Thoracic aorta (tissue), 2 donors: ENCODE measurements around the gene USP36. TPM values are rescaled to one million over a fixed set of nuclear protein-coding genes. Genes with fewer than 3 reads are reported as not detected.

Experiments used
- ATAC-seq: fragments of 150-250 bp; one replicate; pipeline ENCODE4 v1.8.0; 2017; ENCODE audit warnings: low read depth; ENCODE audit not compliant: insufficient number of reproducible peaks, low FRiP score
- DNase-seq: peaks from one replicate; pipeline ENCODE4 v3.0.0-alpha.2; 2020; ENCODE audit warnings: low spot score
- H3K27ac ChIP-seq, 2 donors: fragments of 200-600 bp; sonication (generic); 1 replicate in 1 of 2; 2 replicates in 1 of 2; pipeline ENCODE4 v1.5.1; 2016; ENCODE audit warnings: mild to moderate bottlenecking in 2 of 2, moderate library complexity in 2 of 2
- H3K27me3 ChIP-seq: fragments of 200-600 bp; sonication (generic); replicated peaks from 2 replicates; pipeline ENCODE4 v1.6.0; 2016; ENCODE audit warnings: mild to moderate bottlenecking; ENCODE audit not compliant: insufficient read depth
- H3K36me3 ChIP-seq: fragments of 200-600 bp; sonication (generic); one replicate; pipeline ENCODE4 v1.5.1; 2016
- H3K4me1 ChIP-seq, 2 donors: fragments of 200-600 bp; sonication (generic); 1 replicate in 1 of 2; 2 replicates in 1 of 2; pipeline versions ENCODE4 v1.5.1 to v1.6.0; 2016; ENCODE audit warnings: low read depth in 2 of 2, mild to moderate bottlenecking in 1 of 2; ENCODE audit not compliant: control insufficient read depth in 1 of 2
- H3K4me3 ChIP-seq: fragments of 200-600 bp; sonication (generic); 2 replicates; pipeline ENCODE4 v1.5.1; 2016; ENCODE audit warnings: mild to moderate bottlenecking
- H3K9me3 ChIP-seq: fragments of 200-600 bp; sonication (generic); 2 replicates; pipeline ENCODE4 v1.5.1; 2016
- CTCF ChIP-seq: fragments of 200-600 bp; sonication (generic); IDR thresholded peaks from one replicate; pipeline ENCODE4 v1.5.1; 2019; ENCODE audit warnings: antibody characterized with exemption
- total RNA-seq, 2 donors: library from RNA; depleted of rRNA; stranded (reverse); fragments of >200 nt; gene quantifications; one replicate each; pipeline versions ENCODE4 v1.1.0 to v1.2.3, GENCODE V29; 2016

The USP36 gene
- total RNA-seq, 2 donors from 2014 or later, result 40.3 to 95.9 TPM

GRCh38 chr17:78831688-78832540 is 8.7 kb downstream of the USP36 start:
- Histone ChIP-seq H3K4me3 (no peak overlapping the region), H3K27me3 (no peaks in the 10 kb centered on the region), H3K9me3 (no peaks in the 10 kb centered on the region), H3K27ac (no peak overlapping the region), H3K4me1 (no peaks in the 10 kb centered on the region), H3K36me3 (peaks cover 77% of the 10 kb centered on the region)
- DNase-seq (no peak), ATAC-seq (no peak)
- TF ChIP-seq CTCF, result no peak

GRCh38 chr17:78829477-78829876 is 11.1 kb downstream of the USP36 start:
- no peaks in the 10 kb centered on the region for H3K27me3 ChIP-seq
- H3K36me3 ChIP-seq, result peaks cover 75% of the 10 kb centered on the region
- no peak overlapping the region for H3K27ac ChIP-seq
- DNase-seq (no peak), ATAC-seq (no peak)
- no peak for TF ChIP-seq CTCF
- no peaks in the 10 kb centered on the region for H3K4me1 ChIP-seq
- no peaks in the 10 kb centered on the region for H3K9me3 ChIP-seq
- H3K4me3 ChIP-seq, result no peak overlapping the region

DNA sequence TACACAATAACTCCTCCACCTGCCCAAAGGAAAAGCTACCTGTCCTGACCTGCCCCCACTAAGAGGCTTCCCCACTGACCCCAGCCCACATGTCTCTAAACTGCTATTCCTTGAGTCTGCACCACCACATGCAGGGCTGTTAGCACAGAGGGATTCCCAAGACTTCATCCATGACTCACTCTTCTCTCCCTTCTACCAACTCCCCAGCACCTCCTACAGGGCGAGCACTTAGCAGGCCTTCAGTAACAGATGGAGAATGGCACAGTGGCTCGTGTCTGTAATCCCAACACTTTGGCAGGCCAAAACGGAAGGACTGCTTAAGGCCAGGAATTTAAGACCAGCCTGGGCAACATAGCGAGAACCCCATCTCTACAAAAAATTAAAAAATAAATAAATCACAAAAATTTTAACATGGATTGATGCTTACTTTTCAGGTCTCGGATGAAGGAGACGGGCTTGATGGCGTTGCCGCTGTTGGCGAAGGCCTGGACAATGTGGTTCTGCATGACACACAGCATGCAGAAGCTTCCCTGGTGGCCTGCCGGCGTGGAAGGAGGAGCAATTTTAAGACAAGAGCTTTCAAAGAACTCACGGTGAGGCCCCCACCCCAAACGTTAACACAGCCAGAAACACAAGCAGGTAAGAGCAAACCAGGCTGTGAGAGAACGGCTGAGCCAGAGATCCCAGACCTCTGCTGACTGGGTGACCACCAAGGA is 12.0 kb downstream of the USP36 start:
- no peak for DNase-seq
- no peak for TF ChIP-seq CTCF
- Histone ChIP-seq H3K27me3 (no peaks in the 10 kb centered on the region), H3K36me3 (peaks cover 75% of the 10 kb centered on the region), H3K4me1 (no peaks in the 10 kb centered on the region), H3K9me3 (no peaks in the 10 kb centered on the region), H3K4me3 (no peak overlapping the region), H3K27ac (no peak overlapping the region)
- ATAC-seq, result no peak

DNA sequence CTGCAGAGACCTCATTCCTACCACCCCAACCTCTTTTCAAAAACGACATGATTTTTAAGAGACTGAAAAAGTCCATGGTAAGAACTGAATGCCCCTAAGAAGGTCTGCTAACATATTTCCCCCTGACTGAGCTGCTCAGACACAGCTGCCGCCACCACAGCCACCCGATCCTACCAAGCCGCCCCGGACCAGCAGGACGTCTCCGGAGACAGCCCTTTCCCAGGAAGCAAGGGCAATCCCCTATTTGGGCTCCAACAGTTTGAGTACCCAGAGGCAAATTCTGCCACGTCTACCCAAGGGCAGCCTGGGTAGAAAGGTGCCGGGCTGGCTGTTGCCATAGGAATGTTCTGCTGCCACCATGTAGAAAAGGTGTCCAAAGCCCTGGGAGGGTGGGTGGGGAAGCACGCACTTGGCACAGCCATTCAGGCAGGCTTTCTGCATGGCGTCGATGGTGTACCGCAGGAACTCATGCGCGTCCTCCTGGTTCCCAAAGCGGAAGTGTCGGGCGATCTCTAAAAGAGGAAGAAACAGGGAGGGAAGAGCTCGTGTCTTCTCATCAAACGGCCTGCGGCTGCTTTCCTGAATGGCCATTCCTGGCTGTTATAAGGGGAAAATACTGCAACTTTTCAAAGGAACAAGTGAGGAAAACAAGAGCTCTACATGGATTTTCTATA is 13.6 kb downstream of the USP36 start:
- peaks cover 65% of the 10 kb centered on the region for H3K36me3 ChIP-seq
- ATAC-seq, result no peak
- H3K9me3 ChIP-seq, result no peaks in the 10 kb centered on the region
- H3K4me3 ChIP-seq, result no peak overlapping the region
- no peak overlapping the region for H3K27ac ChIP-seq
- no peak for TF ChIP-seq CTCF
- H3K27me3 ChIP-seq, result no peaks in the 10 kb centered on the region
- no peak for DNase-seq
- no peaks in the 10 kb centered on the region for H3K4me1 ChIP-seq

DNA sequence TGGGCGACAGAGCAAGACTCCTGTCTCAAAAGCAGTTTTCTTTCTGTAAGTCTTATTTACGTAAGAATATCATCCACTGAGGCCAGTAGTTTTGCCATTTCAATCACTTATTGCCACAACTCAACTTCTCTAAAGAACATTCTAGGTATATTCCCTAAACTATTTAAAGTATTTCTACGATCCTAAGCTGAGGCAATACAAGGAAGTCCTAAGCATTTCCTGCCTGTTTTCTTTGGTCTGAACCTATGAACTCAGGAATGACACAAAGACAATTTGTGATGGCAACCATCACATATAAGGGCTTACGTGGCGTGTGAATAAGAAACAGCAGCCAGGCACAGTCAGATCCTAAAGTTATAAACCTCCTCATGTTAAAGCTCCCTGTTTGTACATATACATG is 14.2 kb downstream of the USP36 start:
- no peak for DNase-seq
- no peak overlapping the region for H3K27ac ChIP-seq
- ATAC-seq, result no peak
- H3K4me1 ChIP-seq, result no peaks in the 10 kb centered on the region
- no peak for TF ChIP-seq CTCF
- H3K27me3 ChIP-seq, result no peaks in the 10 kb centered on the region
- no peak overlapping the region for H3K4me3 ChIP-seq
- peaks cover 60% of the 10 kb centered on the region for H3K36me3 ChIP-seq
- H3K9me3 ChIP-seq, result no peaks in the 10 kb centered on the region
